HG03439 (cell line): ENCODE data around the gene DTNB.

Source experiments
- ATAC-seq: cut with Tn5 transposase; IDR thresholded peaks from one replicate; pipeline ENCODE4 v1.9.1; 2021; ENCODE audit warnings: mild to moderate bottlenecking, moderate library complexity; ENCODE audit not compliant: unreplicated experiment

Gene DTNB

GRCh38 chr2:25473758-25474340, 199.5 kb downstream of the DTNB start:
- no peak for ATAC-seq

GRCh38 chr2:25473131-25473530, 200.2 kb downstream of the DTNB start:
- ATAC-seq = no peak

GRCh38 chr2:25470806-25471205, 202.6 kb downstream of the DTNB start:
- no peak for ATAC-seq

GRCh38 chr2:25467743-25468142, 205.6 kb downstream of the DTNB start:
- ATAC-seq = no peak

GRCh38 chr2:25462021-25462420, 211.4 kb downstream of the DTNB start:
- ATAC-seq = no peak

- ATAC-seq = no peak
Observed at GRCh38 chr2:25460261-25460905, 213.0 kb downstream of the DTNB start.

GRCh38 chr2:25454824-25455611, 218.4 kb downstream of the DTNB start:
- no peak for ATAC-seq

GRCh38 chr2:25453199-25453905, 220.0 kb downstream of the DTNB start:
- peak; percentile 68 for ATAC-seq

- no peak for ATAC-seq
Observed at GRCh38 chr2:25448808-25449207, 224.6 kb downstream of the DTNB start.

- no peak for ATAC-seq
Observed at GRCh38 chr2:25447018-25447417, 226.4 kb downstream of the DTNB start.

- no peak for ATAC-seq
Observed at GRCh38 chr2:25446122-25446521, 227.3 kb downstream of the DTNB start.

GRCh38 chr2:25445464-25445863, 227.9 kb downstream of the DTNB start:
- ATAC-seq = no peak

- ATAC-seq = no peak
Observed at GRCh38 chr2:25444608-25445270, 228.6 kb downstream of the DTNB start.

- no peak for ATAC-seq
Observed at GRCh38 chr2:25443766-25444165, 229.6 kb downstream of the DTNB start.

GRCh38 chr2:25441353-25441752, 232.0 kb downstream of the DTNB start:
- no peak for ATAC-seq

- no peak for ATAC-seq
Observed at GRCh38 chr2:25438793-25439192, 234.6 kb downstream of the DTNB start.

- no peak for ATAC-seq
Observed at GRCh38 chr2:25437881-25438662, 235.3 kb downstream of the DTNB start.

- ATAC-seq = no peak
Observed at GRCh38 chr2:25435421-25435820, 238.0 kb downstream of the DTNB start.

GRCh38 chr2:25431604-25432003, 241.8 kb downstream of the DTNB start:
- no peak for ATAC-seq

GRCh38 chr2:25430556-25430955, 242.8 kb downstream of the DTNB start:
- no peak for ATAC-seq
